ENCODE results near the gene UGDH. TPM values are rescaled to one million over a fixed set of nuclear protein-coding genes. Genes with fewer than 3 reads are reported as not detected.

The UGDH gene
- total RNA-seq: 62.1 and 69.7 TPM in 2 replicates
- 25.5 and 41.3 TPM in 2 replicates for polyA plus RNA-seq
- 34.9 and 41.2 TPM in 2 replicates for polyA plus RNA-seq (2011; cell fraction: cytosol; rRNA removed)
- 16.0 and 27.0 TPM in 2 replicates for polyA plus RNA-seq (2011; cell fraction: nucleus; rRNA removed)
- 40.6 and 49.8 TPM in 2 replicates for polyA plus RNA-seq (2012)
- polyA minus RNA-seq: 21.6 and 26.2 TPM in 2 replicates
- 35.3 TPM for polyA minus RNA-seq (2011; cell fraction: cytosol; rRNA and poly(A)+ RNA removed)
- 11.0 and 11.6 TPM in 2 replicates for polyA minus RNA-seq (2011; cell fraction: nucleus; rRNA and poly(A)+ RNA removed)
- percentile 77 among the genes with signal in this experiment for Bru-seq, nascent RNA
- BruChase-seq, experiment 1, labeled RNA remaining after a 6-hour chase: percentile 91 among the genes with signal in this experiment
- percentile 78 among the genes with signal in this experiment for BruChase-seq, experiment 2, labeled RNA remaining after a 2-hour chase
- long read RNA-seq, transcript UGDH-202 (11 exons, 2,826 nt): minor isoform, 6 of 327 reads
- long read RNA-seq, transcript UGDH-201 (12 exons, 3,216 nt): major isoform, 281 of 327 reads
- long read RNA-seq, partial matches to known transcripts: 5 of 327 reads
- long read RNA-seq, other reads (novel, unspliced or antisense): 33 of 327 reads

GRCh38 chr4:39527296-39528060 lies at the start of gene UGDH:
Gene UGDH (minus strand): TSS chr4:39527439. CDS start chr4:39521512, 5,927 bp downstream.
- no peaks in the 10 kb centered on the region for H3K9me3 ChIP-seq (replicated peaks; ENCODE audit: control insufficient read depth, insufficient read depth, low read length)
- DNase-seq (ENCODE audit: low read depth, low spot score): peak; percentile 98
- TF ChIP-seq MAX (IDR thresholded peaks at IDR 0.05; ENCODE audit: insufficient read depth, insufficient read length) (peak; percentile 25), MYC (IDR thresholded peaks at IDR 0.05; ENCODE audit: low read depth, low read length) (no peak), EZH2 (IDR thresholded peaks at IDR 0.05; ENCODE audit: borderline replicate concordance, low read depth, low read length, severe bottlenecking) (no peak), POLR2AphosphoS5 (IDR thresholded peaks at IDR 0.05; ENCODE audit: insufficient read depth, low read depth, low read length) (peak; percentile 94), FOS (IDR thresholded peaks at IDR 0.05; ENCODE audit: borderline replicate concordance, insufficient read depth, low read length) (peak; percentile 14), POLR2A (IDR thresholded peaks at IDR 0.05; ENCODE audit: low read depth, low read length) (peak; percentile 97), JUN (IDR thresholded peaks at IDR 0.05; ENCODE audit: borderline replicate concordance, insufficient read depth, insufficient read length, low read depth) (no peak), GATA2 (IDR thresholded peaks at IDR 0.05; ENCODE audit: insufficient read depth, insufficient read length, low read depth, low read length) (no peak)
- peaks cover 42% of the 10 kb centered on the region for H3K79me2 ChIP-seq (ENCODE audit: control insufficient read depth, insufficient read depth, low read length)
- peak within 1 kb of the TSS; percentile 50 to 92 (median 60) for H3K4me3 ChIP-seq (replicated peaks in 1 of 3; ENCODE audit: insufficient read depth in 1 of 3, low read depth in 1 of 3, low read length in 3 of 3)
- no peaks in the 10 kb centered on the region for H3K9me1 ChIP-seq (replicated peaks; ENCODE audit: control insufficient read depth, extremely low read depth, insufficient read depth, low read length)
- peaks cover 12% of the 10 kb centered on the region for H3K4me1 ChIP-seq (ENCODE audit: control insufficient read depth, extremely low read depth, insufficient read depth, low read length)
- H2AFZ ChIP-seq (ENCODE audit: low read depth, low read length): peak within 1 kb of the TSS; percentile 86
- H3K9ac ChIP-seq (replicated peaks; ENCODE audit: extremely low read depth, insufficient read depth, low read length): peak within 1 kb of the TSS; percentile 73
- ChIA-PET CTCF (interaction anchor here (0.7 to 2.3 kb wide), 8 partner anchors 52 to 170 kb away, joined by 3 to 11 read pairs (median 4); partner anchors contain the start of genes SMIM14 and UBE2K), POLR2A (interaction anchor here (0.5 to 3.7 kb wide), 8 partner anchors 15 to 789 kb away, joined by 3 to 42 read pairs (median 4); partner anchors contain the start of genes LIAS, RPL9, SMIM14 and UBE2K)
- no TSS peak for BruUV-seq (replicated peaks)
- no peaks in the 10 kb centered on the region for H3K36me3 ChIP-seq (ENCODE audit: control insufficient read depth in 2 of 2, extremely low read depth in 1 of 2, insufficient read depth in 2 of 2, low read length in 2 of 2)
- peak; percentile 98 for FAIRE-seq
- H3K27ac ChIP-seq (ENCODE audit: insufficient read depth, low read depth, low read length): peak within 1 kb of the TSS; percentile 90
- dilution Hi-C loops (cut with MboI; ENCODE audit: extremely low pct_ligation_motif_present, low sequenced_read_pairs): no loop called here
- no peaks in the 10 kb centered on the region for H4K20me1 ChIP-seq (replicated peaks; ENCODE audit: control insufficient read depth, extremely low read depth, insufficient read depth, low read length)
- peak within 1 kb of the TSS; percentile 90 for H3K4me2 ChIP-seq (ENCODE audit: insufficient read depth, low read length)
- intact Hi-C loops (cut with micrococcal nuclease): loop anchor here (1.0 to 10.0 kb wide), 7 partner anchors 9 to 789 kb away; partner anchors contain the start of genes PDS5A and UBE2K
- no peaks in the 10 kb centered on the region for H3K27me3 ChIP-seq (ENCODE audit: control insufficient read depth in 2 of 2, insufficient read depth in 2 of 2, low read length in 2 of 2)
